GM21723 (cell line): ENCODE data around the gene WSCD2.
"Not testable (repeated sequence)": the region's sequence is repeated elsewhere in the genome, so short reads cannot be mapped to it uniquely, and the experiment has no call there.

Experiments used
- ATAC-seq: cut with Tn5 transposase; IDR thresholded peaks from one replicate; pipeline ENCODE4 v1.9.1; 2021; ENCODE audit warnings: mild to moderate bottlenecking, moderate library complexity; ENCODE audit not compliant: unreplicated experiment

The WSCD2 gene

GRCh38 chr12:108191938-108192337 is 62.9 kb downstream of the WSCD2 start:
- ATAC-seq = no peak

GRCh38 chr12:108193493-108193892 is 64.4 kb downstream of the WSCD2 start:
- ATAC-seq = no peak

GRCh38 chr12:108193917-108194316 is 64.8 kb downstream of the WSCD2 start:
- no peak for ATAC-seq

DNA sequence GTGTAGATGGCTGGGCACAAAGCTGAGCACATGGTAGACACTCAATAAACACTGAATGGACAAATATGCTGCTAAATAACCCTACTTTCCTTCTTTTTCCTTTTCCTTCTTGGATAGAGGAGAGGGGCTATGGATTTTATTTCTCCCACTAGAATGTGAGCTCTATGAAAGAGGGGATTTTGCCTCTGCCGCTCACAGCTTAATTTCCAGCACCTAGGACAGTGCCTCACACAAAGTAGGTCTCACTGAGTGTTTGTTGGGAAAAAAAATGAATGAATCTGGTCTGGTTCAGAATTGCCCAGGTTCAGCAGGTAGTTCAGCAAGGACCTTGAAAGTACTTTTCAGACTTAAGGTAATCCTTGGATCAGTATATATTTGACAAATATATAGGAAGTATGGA is 65.5 kb downstream of the WSCD2 start:
- no peak for ATAC-seq

DNA sequence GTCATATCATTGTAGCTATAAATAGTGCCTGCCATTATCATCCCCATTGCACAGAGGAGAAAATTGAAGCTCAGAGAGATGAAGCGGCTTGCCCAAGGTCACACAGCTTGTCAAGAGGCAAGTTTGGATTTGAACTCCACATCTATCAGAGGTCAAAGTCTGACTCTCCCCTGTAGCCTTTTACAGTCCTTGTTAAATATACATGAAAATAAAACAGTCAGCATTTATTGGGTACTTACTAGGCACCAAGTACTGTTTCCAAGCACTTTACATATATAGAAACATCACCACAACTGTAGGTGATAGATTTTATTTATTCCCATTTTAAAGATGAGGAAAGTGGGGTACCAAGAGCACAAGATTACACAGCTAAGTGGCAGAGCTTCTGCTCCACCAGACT is 67.2 kb downstream of the WSCD2 start:
- ATAC-seq = no peak

DNA sequence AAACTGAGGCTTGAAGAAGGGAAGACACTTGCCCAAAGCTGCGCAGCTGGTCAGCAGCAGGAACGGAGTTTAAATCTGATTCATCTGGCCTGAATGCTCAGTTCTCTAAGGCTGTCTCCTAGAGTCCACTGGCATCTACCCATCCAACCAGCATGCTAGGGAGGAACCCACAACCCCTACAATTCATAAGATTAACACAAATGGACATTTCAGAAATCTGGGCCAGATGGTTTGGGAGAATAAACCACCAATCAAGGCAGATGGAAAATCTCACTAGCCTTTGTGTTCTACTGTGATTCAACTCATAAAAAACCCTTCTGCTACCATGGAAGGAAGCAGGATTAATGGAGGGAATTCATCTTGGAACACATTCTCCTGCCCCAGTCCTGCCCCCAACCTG is 67.8 kb downstream of the WSCD2 start:
- ATAC-seq = no peak

DNA sequence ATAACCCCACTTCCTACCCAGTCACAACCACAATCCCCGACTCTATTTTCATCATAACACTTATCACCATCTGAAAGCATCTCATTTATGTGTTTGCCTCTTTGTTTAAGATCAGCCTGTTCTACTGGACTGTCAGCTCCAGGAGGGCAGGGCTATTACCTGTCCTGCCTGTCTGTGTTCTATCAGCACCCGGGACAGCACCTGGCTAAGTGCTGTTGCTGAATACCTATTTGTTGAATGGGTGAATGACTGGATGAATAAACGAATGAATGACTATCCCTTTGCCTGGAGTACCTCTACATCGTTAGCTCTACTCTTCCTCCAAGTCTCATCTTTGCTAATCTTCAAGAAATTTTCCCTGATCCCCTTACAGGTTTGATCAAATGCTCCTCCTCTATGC is 69.0 kb downstream of the WSCD2 start:
- no peak for ATAC-seq

- ATAC-seq = no peak
Observed at GRCh38 chr12:108199106-108199505, 70.0 kb downstream of the WSCD2 start.

GRCh38 chr12:108201808-108202207 is 72.7 kb downstream of the WSCD2 start:
- ATAC-seq = no peak

DNA sequence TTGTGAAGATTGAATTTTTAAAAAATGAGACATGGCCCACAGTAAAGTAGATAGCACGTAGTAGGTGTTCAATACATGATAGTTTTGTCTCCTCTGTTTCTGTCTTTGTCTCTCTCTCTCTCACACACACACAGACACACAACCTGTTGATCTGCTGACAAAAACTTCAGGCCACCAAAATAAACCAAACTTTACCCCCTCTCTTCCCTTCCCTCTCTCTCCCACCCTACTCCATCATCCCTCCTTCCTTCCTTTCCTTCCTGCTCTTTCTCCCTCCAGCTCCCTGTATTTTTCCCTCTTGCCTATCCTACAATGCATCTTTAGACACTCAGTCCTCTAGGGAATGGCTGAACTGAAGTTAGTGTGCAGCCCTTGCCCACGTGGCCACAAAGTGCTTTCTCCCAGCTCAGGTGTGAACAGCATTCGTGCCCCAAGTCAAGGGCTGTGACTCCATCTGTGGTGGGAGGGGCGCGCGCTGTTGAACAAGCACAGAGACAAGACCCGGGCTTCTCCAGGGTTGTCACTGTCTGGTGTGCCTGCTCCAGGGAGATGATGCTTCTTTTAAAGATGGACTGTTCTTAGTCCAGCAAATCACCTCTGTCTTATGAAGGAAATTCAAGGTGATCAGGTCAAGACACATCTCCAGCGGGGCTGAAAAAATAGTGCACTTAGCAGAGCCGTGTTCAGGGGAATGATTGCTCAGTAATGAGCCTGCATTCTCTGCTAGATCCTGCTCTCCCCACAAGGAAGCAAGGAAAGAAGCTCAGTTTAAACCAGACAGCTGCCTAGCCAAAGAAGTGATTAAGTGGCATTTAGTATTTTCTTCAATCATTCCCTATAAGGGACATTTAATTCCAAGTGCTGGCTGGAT is 75.3 kb downstream of the WSCD2 start:
- ATAC-seq = no peak

DNA sequence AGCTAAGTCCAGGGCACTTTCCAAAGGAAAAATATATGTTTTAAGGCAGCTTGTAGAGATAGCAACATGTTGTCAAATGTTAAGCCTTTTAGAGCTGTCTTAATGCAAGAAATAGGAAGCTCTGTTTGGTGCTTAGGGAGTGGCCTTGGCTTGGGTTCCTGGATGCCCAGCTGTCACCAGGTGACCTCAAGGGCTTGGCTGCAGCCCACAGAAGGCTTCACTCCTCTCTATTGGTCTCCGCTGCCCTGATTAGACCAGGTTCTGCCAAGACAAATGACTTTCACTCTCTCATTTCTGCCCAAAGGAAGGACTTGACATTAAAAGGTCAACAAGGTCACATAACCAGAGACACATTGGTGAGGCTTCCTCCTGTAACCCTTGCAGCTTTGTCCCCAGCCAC is 76.8 kb downstream of the WSCD2 start:
- ATAC-seq = no peak

- no peak for ATAC-seq
Observed at GRCh38 chr12:108207791-108208730, 79.0 kb downstream of the WSCD2 start.

- no peak for ATAC-seq
Observed at GRCh38 chr12:108210001-108210400, 80.9 kb downstream of the WSCD2 start.

DNA sequence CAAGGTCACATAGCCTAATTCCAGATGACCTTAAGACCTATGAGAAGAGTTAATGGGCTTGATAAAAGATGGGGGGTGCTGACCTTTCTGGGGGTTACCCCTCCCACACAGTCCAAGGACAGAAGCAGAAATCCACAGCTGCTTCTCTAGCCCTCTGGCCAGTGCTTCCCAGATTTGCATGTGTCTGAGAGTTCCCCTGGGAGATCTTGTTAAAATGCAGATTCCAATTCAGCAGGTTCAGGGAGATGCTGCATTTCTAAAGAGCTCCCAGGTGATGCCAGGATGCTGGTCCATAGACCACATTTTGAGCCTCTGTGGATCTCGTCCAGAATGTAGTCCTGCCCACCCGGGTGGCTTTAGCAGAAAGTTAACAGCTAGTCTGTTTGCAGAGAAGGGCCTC is 82.1 kb downstream of the WSCD2 start:
- ATAC-seq = no peak

DNA sequence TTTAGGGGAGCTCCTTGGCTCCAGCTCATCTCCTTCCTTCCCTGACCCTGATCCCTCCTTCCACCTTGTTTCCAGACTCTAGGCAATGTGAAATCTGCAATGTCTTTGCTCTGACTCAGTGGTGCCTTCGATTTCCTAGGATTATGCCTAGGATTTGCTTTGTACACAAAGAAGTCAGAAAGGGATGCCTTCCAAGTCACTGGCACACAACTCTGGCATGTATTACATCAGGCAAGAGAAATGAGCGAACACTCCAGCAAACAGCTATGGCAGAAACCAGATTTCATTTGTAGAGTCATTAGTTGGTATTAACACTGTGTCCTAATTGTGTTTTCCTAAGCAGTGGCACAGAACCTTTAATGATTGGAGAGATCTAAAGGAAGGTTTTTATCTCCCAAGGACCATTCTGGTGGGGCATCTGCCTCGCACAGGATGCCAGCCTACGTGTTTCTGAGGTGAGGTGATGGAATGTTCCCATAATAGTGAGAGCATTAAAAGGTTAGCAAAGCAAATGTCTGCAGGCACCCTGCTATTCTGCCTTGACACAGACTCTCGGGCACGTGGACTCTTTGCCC is 84.9 kb downstream of the WSCD2 start:
- no peak for ATAC-seq

- ATAC-seq = no peak
Observed at GRCh38 chr12:108214486-108214885, 85.4 kb downstream of the WSCD2 start.

DNA sequence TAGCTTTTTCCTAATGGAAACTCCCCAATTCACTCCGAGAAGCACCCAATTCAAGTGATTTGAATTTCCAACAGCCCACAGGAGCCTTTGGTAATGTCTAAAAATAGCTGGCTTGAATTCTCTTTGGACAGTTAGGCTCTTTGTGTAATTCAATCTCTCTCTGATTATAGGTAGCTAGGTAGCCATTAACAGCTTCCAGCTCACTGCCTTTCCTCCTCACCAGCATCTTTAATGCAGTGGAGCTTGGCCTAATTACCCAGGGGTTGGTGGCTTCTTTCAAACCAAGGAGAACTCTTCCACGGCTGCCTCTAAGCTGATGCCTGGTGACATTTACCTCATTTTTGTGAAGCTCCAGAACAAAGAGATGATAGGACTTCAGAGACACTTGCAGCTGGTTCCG is 86.4 kb downstream of the WSCD2 start:
- no peak for ATAC-seq

DNA sequence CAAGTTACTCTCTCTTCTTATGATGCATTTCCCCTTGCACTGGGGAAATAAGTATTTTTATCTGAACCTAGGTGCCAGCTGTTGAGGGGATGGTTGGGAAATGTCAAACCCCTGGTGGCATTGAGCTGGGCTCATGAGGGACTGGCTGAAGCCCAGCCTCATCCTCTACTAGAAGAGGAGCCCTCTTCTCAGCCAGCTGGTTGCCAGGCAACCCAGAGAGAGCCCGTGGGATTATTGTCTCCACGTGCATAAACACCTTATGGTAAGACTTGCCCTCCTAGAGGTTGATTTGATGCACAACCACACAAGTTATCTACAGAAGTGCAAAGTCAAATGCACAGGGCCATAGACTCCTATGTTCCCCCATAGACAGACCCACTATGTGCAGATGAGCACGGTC is 89.8 kb downstream of the WSCD2 start:
- no peak for ATAC-seq

DNA sequence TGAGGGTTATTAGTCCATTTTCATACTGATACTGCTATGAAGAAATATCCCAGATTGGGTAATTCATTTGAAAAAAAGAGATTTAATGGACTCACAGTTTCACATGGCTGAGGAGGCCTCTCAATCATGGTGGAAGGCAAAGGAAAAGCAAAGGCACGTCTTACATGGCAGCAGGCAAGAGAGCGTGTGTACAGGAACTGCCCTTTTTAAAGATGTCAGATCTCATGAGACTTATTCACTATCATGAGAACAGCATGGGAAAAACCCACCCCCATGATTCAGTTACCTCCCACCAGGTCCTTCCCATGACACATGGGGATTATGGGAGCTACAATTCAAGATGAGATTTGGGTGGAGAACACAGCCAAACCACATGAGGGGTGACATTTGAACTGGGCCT is 96.0 kb downstream of the WSCD2 start:
- ATAC-seq = not testable (repeated sequence)

GRCh38 chr12:108226866-108227265 is 97.8 kb downstream of the WSCD2 start:
- ATAC-seq = no peak

- no peak for ATAC-seq
Observed at GRCh38 chr12:108228746-108229145, 99.7 kb downstream of the WSCD2 start.
